Smooth muscle cell of the umbilical artery (primary cell): ENCODE data around the gene OR13C5. TPM values are rescaled to one million over a fixed set of nuclear protein-coding genes. Genes with fewer than 3 reads are reported as not detected.

Source experiments
- total RNA-seq: library from RNA; depleted of rRNA; stranded (reverse); fragments of >200 nt; gene quantifications from 2 replicates; pipeline ENCODE4 v1.2.3, GENCODE V29; 2014

The OR13C5 gene, protein sequence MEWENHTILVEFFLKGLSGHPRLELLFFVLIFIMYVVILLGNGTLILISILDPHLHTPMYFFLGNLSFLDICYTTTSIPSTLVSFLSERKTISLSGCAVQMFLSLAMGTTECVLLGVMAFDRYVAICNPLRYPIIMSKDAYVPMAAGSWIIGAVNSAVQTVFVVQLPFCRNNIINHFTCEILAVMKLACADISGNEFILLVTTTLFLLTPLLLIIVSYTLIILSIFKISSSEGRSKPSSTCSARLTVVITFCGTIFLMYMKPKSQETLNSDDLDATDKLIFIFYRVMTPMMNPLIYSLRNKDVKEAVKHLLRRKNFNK
- not detected in 2 replicates for total RNA-seq

DNA sequence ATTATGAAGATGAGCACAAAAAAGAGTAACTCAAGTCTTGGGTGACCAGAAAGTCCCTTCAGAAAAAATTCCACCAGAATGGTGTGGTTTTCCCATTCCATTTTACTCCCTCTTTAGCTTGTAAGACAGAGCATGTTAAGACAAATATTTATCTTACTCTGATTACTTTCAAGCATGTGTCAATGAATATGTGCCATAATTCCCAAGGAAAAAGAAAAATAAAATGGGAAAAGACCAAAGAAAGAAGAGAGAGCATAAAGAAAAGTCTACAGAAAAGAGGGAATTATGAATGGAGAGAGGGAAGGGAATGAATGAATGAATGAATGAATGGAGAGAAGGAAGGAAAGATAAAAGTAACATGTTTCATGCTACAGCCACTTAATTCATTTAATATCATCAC is at the start of gene OR13C5:
Gene OR13C5 (minus strand): TSS at position 101 of the 400 bp plus-strand sequence. CDS start 0 bp downstream, at position 101.

DNA sequence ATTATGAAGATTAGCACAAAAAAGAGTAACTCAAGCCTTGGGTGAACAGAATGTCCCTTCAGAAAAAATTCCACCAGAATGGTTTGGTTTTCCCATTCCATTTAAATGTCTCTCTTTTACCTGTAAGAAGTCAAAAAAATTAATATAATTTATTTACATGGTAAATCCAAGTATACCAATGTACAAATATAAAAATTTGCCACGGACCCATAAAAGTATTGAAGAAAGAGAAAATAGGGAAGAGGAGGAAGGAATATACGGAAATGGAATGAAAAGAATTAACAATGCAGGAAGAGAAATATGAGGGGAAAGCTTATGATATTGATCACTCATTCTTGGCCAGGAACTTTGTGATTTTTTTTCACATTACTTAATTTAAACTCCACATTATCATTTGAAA is 18.9 kb upstream of the OR13C5 start, which contains the start of gene OR13C9:
Gene OR13C9 (minus strand): TSS at position 101 of the 400 bp plus-strand sequence. CDS start 0 bp downstream, at position 101.

DNA sequence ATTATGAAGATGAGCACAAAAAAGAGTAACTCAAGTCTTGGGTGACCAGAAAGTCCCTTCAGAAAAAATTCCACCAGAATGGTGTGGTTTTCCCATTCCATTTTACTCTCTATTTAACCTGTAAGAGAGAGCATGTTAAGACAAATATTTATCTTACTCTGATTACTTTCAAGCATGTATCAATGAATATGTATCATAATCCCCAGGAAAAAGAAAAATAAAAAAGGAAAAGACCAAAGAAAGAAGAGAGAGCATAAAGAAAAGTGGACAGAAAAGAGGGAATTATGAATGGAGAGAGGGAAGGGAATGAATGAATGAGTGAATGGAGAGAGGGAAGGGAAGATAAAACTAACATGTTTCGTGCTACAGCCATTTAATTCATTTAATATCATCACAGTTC is 6.3 kb upstream of the OR13C5 start, which contains the start of gene OR13C2:
Gene OR13C2 (minus strand): TSS at position 101 of the 400 bp plus-strand sequence. CDS start 0 bp downstream, at position 101.

DNA sequence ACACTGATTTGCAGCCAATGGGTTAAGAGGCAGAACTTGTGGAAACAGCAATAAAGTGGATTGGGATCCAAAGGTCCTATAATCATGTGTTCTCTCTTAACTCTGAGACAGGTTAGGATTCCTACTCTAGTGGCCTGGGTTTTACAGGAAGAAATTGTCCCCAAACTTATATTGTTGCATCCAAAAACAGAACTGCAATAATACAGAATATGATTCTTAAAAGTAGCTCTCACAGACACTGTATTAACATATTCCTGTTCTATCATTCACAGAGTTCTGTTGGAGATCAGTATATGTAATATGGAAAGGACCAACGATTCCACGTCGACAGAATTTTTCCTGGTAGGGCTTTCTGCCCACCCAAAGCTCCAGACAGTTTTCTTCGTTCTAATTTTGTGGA is 30.3 kb downstream of the OR13C5 start, which contains the start of gene OR13C8:
Gene OR13C8 (plus strand): TSS at position 301 of the 400 bp plus-strand sequence. CDS start 0 bp downstream, at position 301.

Other genes with a start within 250 kb of the OR13C5 start
- not detected in 2 replicates for gene OR13F1, start 95.2 kb downstream of the OR13C5 start, total RNA-seq
- gene OR13C4, start 72.2 kb downstream of the OR13C5 start, total RNA-seq = not detected in 2 replicates
- not detected in 2 replicates for gene OR13C3, start 62.6 kb downstream of the OR13C5 start, total RNA-seq
- gene OR13C8, start 30.2 kb downstream of the OR13C5 start, total RNA-seq = not detected in 2 replicates
- gene OR13C2, start 6.2 kb upstream of the OR13C5 start, total RNA-seq = not detected in 2 replicates
- gene OR13C9, start 18.8 kb upstream of the OR13C5 start, total RNA-seq = not detected in 2 replicates
- not detected in 2 replicates for gene OR13D1, start 95.1 kb upstream of the OR13C5 start, total RNA-seq
- gene NIPSNAP3A, start 148.3 kb upstream of the OR13C5 start, total RNA-seq = 37.9 and 42.2 TPM in 2 replicates
- gene NIPSNAP3B, start 164.7 kb upstream of the OR13C5 start, total RNA-seq = 0.46 and 0.59 TPM in 2 replicates